T follicular helper cell (primary cell): ENCODE measurements around the gene CEP112.

Source experiments
- DNase-seq: peaks from one replicate; pipeline ENCODE4 v3.0.0-alpha.2; 2020; ENCODE audit warnings: low read depth

CEP112 gene

DNA sequence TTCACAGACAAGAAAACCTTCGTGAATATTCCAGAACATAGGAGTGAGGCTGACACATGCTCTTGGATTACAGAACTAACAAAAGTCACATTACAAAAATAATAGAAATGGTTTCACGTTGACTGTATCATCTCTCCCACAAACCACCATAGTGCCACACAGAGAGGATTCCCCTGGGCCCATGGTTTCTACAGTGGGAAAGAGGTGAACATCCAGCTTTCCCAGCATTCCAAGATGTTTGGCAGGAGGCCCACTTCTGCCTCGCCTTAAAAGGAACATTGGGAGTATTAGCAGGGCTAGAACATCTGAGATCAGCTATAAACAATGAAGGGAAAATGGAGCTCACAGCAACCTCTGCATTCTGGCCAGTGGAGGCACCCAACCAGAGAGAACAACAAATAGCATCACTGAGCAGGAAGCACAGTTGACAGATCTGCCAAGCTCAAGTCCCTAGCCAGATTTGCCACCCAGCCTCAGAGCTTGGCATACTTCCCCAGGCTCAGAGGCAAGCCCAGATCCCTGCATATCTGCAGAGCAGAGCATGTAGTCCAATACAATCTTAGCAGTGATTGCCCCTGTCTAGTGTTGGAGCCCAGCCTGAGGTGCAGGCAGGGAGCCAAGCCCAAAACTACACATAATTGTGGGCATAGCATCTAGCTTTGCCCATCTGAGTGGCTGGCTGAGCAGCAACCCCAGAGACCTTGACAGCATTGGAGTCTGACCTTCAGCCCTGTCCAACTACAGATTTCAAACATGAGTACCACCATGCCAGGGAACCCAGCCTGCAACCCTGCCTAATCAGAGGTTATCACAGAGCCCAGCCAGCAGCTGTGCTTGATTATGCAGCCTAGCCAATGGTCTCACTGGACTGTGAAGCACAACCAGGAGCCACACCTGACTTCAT, 260.4 kb downstream of the CEP112 start:
- DNase-seq = no peak

DNA sequence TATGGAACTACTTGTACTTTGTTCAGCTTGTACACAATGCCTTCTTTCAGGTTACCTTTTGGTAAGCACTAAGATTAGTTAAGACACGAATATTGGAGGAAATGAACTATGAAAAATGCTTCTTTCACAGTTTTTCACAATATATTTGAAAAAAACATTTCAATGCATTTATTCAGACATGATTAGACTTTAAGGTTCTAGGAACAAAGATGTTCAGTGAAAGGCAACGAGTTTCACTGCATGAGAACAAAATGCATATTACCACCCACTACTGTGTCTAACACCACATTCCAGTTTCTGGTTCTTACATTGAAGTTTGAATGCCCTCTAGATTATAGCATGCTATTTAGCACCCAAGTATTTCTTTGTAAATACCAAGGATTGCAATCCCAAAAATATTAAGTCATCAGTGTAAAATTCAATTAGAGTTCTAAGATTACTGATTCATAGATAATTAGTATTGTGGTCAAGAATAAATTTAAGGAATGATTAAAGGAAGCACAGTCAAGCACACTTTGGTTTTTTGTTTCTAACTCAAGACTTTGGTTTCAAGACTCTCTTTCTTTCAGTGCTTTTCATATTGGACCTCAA, 261.7 kb downstream of the CEP112 start:
- no peak for DNase-seq

DNA sequence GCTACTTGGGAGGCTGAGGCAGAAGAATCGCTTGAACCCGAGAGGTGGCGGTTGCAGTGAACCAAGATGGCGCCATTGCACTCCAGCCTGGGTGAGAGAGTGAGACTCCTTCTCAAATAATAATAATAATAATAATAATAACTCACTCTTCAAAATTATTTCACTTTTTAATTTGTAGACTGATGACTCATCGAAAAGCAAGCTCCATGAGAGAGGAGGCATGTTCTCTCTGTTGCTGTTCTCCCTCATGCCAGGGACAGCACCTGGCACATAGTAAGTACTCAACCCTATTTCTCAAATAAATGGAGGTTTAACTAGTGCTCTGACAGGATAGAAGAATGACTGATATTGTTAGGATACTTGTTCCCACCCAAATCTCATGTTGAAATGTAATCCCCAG, 265.3 kb downstream of the CEP112 start:
- no peak for DNase-seq

DNA sequence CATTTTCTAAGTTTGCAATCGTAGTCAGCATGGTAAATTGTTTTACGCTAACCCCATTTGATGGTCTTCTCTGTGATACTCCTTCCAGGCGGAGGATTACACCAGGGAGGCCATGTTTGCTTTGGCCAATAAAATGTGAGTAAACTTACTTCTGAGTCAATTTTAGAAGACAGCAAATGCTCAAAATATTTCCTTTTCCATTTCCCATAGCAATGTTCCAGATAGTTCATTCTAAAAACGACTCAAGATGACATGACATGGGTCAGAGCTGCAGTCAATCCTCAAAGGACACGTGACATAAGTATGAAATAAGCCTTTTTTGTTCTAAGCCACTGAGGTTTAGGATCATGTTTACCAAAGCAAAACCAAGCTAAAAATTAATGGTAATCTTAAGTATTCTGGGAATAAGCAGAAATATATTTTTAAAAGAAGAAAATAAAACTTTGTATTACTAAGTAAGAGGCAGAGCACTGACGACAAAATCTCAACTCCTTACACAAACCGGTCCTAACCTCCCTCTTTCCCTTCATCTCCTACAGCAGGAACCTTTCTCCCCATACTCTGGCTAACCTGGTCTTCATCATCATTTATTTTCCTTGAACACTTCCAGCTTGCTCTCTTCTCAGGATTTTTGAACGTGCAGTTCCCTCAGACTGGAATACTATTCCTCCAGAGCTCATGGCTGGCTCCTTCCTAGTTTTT, 266.2 kb downstream of the CEP112 start:
- DNase-seq = no peak

DNA sequence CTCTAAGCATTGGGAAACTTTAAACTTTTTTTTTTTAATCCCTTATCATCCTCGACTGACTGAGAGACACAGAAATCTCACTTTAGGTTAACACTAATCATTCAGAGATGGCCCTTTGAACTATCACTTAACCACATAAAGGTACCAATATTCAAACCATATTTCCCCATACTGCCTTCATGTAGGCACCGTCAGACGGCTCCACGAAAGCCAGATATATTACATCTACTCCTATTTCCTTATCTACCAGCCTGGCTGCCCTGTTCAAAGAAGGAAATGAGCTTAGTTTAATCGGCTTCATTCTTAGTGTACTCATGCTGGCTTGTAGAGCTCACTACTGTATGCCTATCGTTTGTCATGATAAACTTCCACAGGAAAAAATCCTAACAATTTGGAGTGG, 270.9 kb downstream of the CEP112 start:
- DNase-seq = no peak

DNA sequence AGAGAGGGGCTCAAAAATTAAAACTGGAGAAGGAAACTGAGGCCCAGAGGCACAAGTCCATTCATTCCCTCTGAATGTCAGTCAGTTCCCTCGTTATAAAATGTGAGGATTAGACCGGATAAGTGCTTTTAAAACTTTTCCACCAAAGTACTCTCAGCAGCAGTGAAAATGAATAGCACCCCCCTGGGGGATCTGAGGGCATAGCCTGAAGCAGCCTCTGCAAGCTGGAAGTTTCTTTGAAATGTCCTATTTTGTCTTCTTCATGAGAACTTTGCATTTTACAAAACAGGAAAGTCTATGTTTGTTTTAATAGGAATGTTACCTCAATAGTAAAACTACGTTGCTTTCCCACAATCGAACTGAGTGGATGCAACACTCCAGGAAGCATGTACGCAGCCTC, 273.0 kb downstream of the CEP112 start:
- DNase-seq = no peak

DNA sequence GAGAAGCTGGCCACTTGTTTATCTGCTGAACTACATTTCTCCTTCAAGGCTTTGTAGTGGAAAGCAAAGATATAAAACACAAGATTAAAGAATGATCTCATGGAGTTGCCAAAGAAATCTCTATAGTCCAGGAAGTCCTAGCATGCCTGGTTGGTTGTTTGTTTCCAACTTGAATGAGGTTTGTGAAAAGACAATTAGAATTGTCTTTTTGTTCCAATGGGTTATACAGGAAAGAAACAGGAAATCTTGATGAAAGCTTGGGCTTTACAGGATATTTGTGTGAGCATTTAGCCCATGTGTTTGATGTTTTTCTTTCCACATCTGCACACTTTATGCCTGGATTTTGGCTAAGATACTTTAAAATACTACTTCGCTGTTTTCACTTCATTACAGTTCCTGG, 273.4 kb downstream of the CEP112 start:
- DNase-seq = no peak

DNA sequence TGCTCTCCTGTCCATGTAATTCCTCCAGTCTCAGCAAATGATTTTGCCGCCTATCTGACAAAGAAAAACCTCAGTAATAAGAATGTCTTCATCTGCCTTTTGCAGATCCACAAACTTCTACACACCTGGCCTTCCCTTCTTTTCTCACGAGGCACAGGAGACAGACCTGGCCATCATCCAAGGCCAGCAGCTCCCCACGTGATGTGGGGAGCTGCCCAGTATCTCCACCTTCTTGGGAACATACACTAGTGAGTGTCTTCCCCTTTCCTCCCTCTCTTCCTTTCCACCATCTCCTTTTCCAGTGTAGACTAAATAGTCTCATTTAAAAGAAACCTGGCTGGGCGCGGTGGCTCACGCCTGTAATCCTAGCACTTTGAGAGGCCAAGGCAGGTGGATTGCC, 274.4 kb downstream of the CEP112 start:
- DNase-seq = no peak

DNA sequence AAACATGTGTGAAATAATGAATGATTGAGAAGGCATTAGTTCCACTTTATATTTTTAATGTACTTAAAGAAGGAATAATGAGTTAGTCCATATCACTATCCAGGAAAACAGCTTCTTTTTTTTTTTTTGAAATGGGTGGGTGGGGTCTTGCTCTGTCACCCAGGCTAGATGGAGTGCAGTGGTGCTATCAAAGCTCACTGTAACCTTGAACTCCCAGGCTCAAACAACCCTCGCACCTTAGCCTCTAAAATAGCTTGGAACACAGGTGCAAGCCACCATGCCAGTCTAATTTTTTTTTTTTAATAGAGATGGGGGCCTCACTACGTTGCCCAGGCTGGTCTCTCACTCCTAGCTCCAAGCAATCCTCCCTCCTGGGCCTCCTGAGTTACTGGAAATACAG, 275.5 kb downstream of the CEP112 start:
- no peak for DNase-seq

DNA sequence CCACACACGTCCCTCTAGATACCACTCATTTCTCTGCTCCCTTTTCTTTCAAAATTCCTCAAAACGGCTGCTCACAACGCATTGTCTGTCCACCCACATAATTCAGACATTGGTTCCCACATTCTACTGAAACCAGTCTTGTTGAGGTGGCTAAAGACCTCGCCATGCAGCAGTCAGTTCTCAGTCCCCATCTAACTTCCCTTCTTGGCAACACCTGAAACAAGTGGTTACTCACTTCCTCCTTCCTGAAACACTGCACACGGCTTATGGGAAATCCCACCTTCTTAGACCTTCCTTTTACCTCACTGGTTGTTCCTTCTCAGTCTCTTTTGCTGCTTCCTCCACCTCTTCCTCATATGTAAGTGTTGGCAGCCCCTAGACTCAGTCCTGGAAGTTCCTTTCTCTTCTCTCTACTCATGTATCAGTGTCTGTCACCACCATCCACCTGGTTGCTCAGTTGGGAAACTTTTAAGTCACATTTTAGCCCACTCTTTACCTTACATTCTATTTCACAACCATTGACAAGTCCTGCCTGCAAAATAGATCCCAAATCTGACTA, 277.1 kb downstream of the CEP112 start:
- no peak for DNase-seq

DNA sequence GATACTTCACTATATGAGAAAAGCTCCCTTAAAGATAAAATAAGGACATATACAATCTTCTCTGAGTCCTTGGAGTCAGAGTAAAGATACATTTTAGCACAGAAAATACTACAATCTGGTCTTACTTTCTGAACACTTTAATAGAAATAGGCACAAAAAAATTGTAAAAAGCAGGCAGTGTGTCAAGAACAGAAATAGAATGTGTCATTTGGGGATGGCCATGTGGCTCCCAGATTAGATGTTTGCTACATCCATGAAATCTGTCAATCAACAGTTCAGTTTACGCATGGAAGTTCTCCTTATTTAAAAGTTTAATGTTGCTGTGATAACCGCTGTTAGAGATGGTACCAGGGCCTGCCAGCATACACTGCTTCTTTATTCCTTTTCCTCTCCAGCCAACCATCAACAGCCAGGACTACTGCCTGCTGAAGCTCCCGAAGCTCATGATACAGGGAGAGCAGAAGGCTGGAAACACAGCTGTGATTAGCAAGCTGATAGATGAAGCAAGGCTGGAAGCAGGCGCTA, 278.5 kb downstream of the CEP112 start:
- DNase-seq = no peak

DNA sequence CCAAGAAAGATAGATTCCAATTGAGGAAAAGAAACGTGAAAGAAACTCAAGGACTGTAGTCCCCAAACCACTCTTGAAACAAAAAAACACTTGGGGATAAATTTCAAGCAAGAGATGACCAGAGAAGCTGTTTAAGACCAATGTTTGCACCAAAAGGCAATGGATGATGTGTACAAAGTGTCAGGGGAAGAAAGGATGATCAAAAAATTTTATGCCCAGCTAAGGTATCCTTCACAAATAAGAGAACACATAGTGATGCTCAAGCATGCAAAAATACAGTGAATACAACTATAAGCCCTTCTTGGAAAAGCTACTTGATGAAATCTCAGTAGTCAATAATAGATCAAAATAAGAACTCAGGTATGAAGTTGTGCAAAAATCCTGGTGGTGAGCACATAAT, 281.1 kb downstream of the CEP112 start:
- DNase-seq = no peak

DNA sequence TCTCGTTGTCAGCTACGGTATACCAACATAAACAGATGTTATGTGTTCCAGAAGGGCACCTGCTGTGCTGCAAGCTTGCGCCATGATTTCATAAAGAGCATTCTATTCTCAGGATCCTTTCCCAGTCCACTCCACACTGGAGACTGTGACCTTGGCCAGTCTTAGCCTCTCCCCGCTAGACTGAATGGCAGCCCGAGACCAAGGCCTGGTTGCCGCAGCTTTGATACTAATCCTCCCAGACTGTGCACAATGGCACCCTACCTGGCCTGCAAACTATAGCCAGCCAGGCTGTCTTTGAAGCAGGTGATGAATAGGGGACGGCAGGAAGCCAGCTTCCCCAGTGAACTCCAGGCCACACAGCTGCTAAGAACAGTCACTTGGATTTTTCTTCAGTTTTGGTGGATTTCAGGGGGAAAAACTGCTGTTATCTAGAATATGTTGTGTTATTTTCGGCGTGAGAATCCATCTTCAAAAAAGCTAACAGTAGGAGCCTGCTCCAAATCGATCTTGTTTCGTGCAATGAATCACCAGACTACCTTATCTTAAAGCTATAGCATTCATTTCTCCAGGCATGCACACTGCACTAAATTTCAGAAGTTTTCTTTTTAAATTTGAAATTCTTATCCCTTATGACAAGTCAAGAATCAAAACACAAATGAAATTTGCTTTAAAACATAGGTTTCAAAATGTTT, 289.0 kb downstream of the CEP112 start:
- no peak for DNase-seq

DNA sequence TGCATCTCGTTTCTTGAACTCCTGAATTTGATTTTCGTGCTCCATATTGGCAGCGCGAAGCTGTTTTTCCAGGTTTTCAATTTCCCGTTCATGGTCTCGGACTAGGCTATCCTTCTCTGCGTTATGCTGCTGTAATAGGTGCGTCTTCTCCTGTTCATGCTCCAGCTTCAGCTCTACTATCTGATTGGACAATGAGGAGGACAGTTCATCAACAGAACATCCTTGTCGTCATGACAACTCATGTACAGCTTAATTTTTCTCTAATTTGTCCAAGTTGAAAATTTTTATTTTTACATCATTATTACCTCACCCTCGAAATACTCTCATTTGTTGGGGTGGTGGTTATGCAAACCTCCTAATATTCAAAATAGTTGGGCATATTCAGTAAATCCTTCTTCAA, 289.8 kb downstream of the CEP112 start:
- no peak for DNase-seq

DNA sequence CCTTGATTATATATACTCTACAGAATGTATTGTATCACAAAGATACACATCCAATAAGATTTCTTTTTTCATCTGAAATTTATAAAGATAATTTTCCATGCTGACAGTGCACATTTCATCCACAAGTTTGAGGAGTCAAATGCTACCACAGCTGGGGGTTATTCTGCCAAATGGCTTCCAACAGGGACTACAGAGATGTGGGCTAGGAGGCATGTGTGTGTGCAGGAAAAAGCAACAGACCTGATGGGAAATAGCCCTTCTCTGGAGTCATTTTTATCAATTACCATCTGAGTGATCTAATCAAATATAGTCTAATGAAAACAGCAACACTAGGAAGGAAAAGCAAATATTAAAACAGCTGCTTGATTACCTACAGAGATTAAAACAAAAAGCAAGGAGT, 290.5 kb downstream of the CEP112 start:
- no peak for DNase-seq

DNA sequence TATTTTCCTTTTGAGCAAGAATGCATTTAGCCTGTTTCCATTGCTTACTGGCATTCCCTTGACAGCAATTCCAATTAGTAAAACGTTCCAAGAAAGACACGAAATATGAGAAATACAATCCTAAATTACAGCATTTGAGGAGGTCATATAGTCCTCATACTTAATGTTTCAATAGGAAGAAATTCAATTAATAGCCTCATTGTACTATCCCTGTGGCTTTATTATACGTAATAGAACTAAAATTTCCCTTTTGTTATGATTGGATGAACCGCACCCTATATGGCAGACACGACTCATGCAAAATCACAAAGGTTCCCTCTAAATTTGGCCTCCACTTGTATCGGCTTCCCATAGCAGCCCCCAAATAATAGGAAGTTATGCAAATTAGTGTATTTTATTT, 291.7 kb downstream of the CEP112 start:
- DNase-seq = no peak

DNA sequence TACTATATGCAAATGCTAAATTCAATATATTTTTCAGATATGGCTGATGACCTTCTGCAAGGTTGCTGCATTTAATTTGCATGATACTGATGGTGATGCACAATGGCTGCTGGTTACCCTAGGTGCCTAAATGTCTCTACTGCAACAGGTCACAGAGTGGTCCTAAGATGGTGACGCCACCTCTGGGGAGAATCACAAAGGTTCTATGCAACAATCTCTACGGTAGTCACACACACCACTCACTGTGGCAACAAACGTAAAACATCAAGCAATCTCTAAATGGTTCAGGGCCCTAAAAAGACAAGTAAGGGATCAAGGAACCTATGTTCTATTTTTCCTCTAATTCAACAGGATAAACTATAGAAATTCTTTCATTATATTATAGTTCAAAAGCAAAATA, 293.3 kb downstream of the CEP112 start:
- DNase-seq = no peak

DNA sequence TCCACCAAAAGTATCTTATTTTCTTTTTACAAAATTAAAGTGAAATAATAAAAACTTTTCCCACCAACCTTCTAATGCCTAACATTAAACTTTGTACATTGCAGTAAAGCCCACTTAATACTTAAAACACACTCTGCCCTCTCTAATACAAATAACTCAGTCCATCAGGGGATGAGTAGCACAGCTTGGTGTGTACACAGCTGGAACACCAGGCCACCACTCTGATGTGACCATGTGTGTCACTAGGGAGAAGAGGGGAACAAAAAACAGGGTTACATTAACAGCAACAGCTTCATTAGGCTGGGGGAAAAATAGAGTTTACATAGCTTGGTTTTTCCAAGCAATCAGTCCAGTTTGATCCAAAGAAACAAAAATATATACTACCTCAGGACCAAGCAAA, 295.0 kb downstream of the CEP112 start:
- no peak for DNase-seq

DNA sequence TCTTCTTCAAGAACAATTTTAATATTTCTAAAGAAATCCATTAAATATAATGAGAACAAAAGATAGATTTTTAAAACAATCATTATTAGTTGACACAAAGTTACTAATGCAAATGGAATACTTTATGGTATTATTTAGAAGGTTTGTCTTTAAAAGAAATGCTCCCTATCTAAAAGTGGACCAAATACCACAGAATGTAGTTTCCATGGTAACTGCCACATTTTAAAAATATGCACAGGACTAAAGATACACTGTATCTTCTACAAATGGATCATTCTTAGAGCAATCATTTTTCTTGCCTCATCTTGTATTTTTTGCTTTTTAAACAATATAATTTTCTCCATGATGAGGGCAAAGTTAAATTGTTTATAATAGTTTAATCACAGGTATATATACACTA, 296.0 kb downstream of the CEP112 start:
- no peak for DNase-seq

DNA sequence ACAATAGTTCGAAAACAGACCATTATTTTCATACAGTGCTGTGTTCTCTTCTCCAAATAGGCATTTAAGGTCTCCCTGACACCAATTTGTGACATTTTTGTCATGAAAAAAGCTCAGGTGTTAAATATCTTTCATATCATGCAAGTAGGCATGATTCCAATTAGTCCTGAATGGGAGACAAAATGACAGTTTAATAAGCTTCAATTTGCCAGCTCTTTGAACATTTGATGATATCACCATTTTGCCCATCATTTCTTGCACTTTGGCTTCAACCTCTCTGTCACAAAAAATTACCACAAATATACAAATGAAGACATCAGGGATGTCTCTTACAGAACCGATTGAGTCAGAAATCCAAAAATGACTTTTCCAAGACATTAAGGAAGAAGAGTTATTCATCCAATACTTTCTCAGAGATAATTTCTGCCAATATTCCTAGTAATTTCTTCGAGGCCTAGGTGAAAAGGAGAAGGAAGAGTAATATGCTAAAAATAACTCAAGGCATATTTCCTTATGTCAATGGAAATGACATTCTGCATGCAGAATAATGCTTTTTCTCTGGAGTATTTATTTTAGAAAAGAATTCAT, 298.1 kb downstream of the CEP112 start:
- DNase-seq = no peak

DNA sequence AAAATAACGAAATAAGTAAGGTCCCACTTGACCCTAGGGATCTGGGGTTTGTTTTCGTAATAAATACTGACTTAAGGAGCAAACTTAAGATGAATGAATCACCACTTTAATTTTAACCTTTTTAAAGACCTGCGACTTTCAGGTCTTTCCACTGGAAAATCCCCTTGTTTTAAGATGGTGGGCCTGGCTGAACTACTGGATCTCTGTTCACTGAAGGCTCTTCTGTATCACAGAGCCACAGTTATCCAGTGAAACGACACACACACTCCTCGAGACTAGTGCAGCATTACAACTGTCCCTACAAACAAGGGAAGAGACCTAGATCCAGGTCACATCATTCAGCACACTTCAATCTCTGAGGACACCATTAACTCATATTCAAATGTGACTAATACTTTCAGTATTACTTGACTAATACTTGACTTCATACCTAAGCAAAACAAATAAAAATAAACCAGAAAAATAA, 299.0 kb downstream of the CEP112 start:
- DNase-seq = no peak
